Stimulated activated CD4-positive, alpha-beta T cell treated with anti-CD3 and anti-CD28 coated beads, Interleukin-2, amount 100 ng/mL, for 48 hours (primary cell): Measurements from ENCODE around the gene ATF7IP2.
"Not testable (repeated sequence)": the region's sequence is repeated elsewhere in the genome, so short reads cannot be mapped to it uniquely, and the experiment has no call there.

Experiments
- DNase-seq, 2 donors: peaks; one replicate each; pipeline ENCODE4 v3.0.0-alpha.2; 2020

The ATF7IP2 gene

GRCh38 chr16:10385725-10386516 is at the start of gene ATF7IP2:
Gene ATF7IP2 (plus strand): TSS chr16:10386061. CDS start chr16:10430621, 44,560 bp downstream.
- peak; percentile 85 to 87 for DNase-seq

- DNase-seq, result no peak
These were observed 47.4 kb upstream of the ATF7IP2 start for GRCh38 chr16:10338426-10338825.

- no peak for DNase-seq
These were observed 45.8 kb upstream of the ATF7IP2 start for GRCh38 chr16:10339777-10340732.

- no peak for DNase-seq
These were observed 42.6 kb upstream of the ATF7IP2 start for GRCh38 chr16:10343124-10343760.

- not testable (repeated sequence) for DNase-seq
These were observed 41.2 kb upstream of the ATF7IP2 start for GRCh38 chr16:10344699-10345098.

GRCh38 chr16:10345629-10346028 is 40.2 kb upstream of the ATF7IP2 start:
- no peak for DNase-seq

- DNase-seq, result no peak
These were observed 36.0 kb upstream of the ATF7IP2 start for GRCh38 chr16:10349851-10350250.

- DNase-seq, result no peak
These were observed 33.6 kb upstream of the ATF7IP2 start for GRCh38 chr16:10352262-10352661.

- DNase-seq, result no peak
These were observed 30.3 kb upstream of the ATF7IP2 start for GRCh38 chr16:10355589-10355988.

GRCh38 chr16:10356870-10357842 is 28.7 kb upstream of the ATF7IP2 start:
- no peak for DNase-seq

GRCh38 chr16:10361747-10362076 is 24.1 kb upstream of the ATF7IP2 start:
- not testable (repeated sequence) for DNase-seq

- DNase-seq, result no peak
These were observed 23.6 kb upstream of the ATF7IP2 start for GRCh38 chr16:10362077-10362863.

GRCh38 chr16:10362864-10363197 is 23.0 kb upstream of the ATF7IP2 start:
- not testable (repeated sequence) for DNase-seq

- DNase-seq, result not testable (repeated sequence)
These were observed 19.2 kb upstream of the ATF7IP2 start for GRCh38 chr16:10366619-10367018.

GRCh38 chr16:10367616-10368188 is 18.2 kb upstream of the ATF7IP2 start:
- no peak for DNase-seq

GRCh38 chr16:10368969-10369551 is 16.8 kb upstream of the ATF7IP2 start:
- no peak for DNase-seq

GRCh38 chr16:10370096-10370726 is 15.7 kb upstream of the ATF7IP2 start:
- DNase-seq, result no peak

- DNase-seq, result no peak
These were observed 14.3 kb upstream of the ATF7IP2 start for GRCh38 chr16:10371592-10371991.

GRCh38 chr16:10373556-10373955 is 12.3 kb upstream of the ATF7IP2 start:
- no peak for DNase-seq

GRCh38 chr16:10376229-10376628 is 9.6 kb upstream of the ATF7IP2 start:
- DNase-seq, result no peak
